ENCODE data around the gene GPR157.

- TF ChIP-seq CTCF (IDR thresholded peaks at IDR 0.05) (no peak), POLR2A (IDR thresholded peaks at IDR 0.05) (no peak), EP300 (IDR thresholded peaks at IDR 0.05; ENCODE audit: low read depth) (no peak)
Observed at GRCh38 chr1:9066945-9067807, 61.7 kb downstream of the GPR157 start.

All from transverse colon (tissue), 3 donors.